ENCODE measurements around the gene PHLDB2.

- TF ChIP-seq NFIC (IDR thresholded peaks at IDR 0.05; ENCODE audit: low read length) (no peak), RCOR2 (CRISPR knock-in tag; IDR thresholded peaks at IDR 0.05) (no peak), ZSCAN12 (CRISPR knock-in tag; IDR thresholded peaks at IDR 0.05) (no peak), KAT8 (CRISPR knock-in tag; IDR thresholded peaks at IDR 0.05) (no peak), MED1 (CRISPR knock-in tag; IDR thresholded peaks at IDR 0.05) (no peak), MXD4 (CRISPR knock-in tag; IDR thresholded peaks at IDR 0.05) (no peak), POLR2AphosphoS5 (IDR thresholded peaks at IDR 0.05; ENCODE audit: low read depth, low read length) (no peak), KLF11 (CRISPR knock-in tag; IDR thresholded peaks at IDR 0.05) (no peak), REST (IDR thresholded peaks at IDR 0.05; ENCODE audit: borderline replicate concordance in 1 of 2, low read depth in 1 of 2, low read length in 2 of 2) (no peak), ZNF44 (CRISPR knock-in tag; IDR thresholded peaks at IDR 0.05) (no peak), JUN (CRISPR knock-in tag; IDR thresholded peaks at IDR 0.05) (no peak), ZKSCAN1 (IDR thresholded peaks at IDR 0.05; ENCODE audit: low read length) (no peak)
- TF ChIP-seq, protein P1, sequence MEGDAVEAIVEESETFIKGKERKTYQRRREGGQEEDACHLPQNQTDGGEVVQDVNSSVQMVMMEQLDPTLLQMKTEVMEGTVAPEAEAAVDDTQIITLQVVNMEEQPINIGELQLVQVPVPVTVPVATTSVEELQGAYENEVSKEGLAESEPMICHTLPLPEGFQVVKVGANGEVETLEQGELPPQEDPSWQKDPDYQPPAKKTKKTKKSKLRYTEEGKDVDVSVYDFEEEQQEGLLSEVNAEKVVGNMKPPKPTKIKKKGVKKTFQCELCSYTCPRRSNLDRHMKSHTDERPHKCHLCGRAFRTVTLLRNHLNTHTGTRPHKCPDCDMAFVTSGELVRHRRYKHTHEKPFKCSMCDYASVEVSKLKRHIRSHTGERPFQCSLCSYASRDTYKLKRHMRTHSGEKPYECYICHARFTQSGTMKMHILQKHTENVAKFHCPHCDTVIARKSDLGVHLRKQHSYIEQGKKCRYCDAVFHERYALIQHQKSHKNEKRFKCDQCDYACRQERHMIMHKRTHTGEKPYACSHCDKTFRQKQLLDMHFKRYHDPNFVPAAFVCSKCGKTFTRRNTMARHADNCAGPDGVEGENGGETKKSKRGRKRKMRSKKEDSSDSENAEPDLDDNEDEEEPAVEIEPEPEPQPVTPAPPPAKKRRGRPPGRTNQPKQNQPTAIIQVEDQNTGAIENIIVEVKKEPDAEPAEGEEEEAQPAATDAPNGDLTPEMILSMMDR (CRISPR knock-in tag; IDR thresholded peaks at IDR 0.05) = no peak
- TF ChIP-seq, protein P2, sequence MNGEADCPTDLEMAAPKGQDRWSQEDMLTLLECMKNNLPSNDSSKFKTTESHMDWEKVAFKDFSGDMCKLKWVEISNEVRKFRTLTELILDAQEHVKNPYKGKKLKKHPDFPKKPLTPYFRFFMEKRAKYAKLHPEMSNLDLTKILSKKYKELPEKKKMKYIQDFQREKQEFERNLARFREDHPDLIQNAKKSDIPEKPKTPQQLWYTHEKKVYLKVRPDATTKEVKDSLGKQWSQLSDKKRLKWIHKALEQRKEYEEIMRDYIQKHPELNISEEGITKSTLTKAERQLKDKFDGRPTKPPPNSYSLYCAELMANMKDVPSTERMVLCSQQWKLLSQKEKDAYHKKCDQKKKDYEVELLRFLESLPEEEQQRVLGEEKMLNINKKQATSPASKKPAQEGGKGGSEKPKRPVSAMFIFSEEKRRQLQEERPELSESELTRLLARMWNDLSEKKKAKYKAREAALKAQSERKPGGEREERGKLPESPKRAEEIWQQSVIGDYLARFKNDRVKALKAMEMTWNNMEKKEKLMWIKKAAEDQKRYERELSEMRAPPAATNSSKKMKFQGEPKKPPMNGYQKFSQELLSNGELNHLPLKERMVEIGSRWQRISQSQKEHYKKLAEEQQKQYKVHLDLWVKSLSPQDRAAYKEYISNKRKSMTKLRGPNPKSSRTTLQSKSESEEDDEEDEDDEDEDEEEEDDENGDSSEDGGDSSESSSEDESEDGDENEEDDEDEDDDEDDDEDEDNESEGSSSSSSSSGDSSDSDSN (CRISPR knock-in tag; IDR thresholded peaks at IDR 0.05) = no peak
Observed at GRCh38 chr3:111811811-111812210, 47.3 kb upstream of the PHLDB2 start.
